CD14-positive monocyte (primary cell): ENCODE measurements around the gene CDH4. TPM values are rescaled to one million over a fixed set of nuclear protein-coding genes. Genes with fewer than 3 reads are reported as not detected.

Experiments used
- DNase-seq, 3 donors: peaks; one replicate each; pipeline ENCODE4 v3.0.0-alpha.2; 2011 to 2022
- H2AFZ ChIP-seq: 2 replicates; pipeline ENCODE4 v1.6.0; 2012; ENCODE audit warnings: mild to moderate bottlenecking, low read depth, low read length, inconsistent platforms; ENCODE audit not compliant: insufficient read depth, poor library complexity, severe bottlenecking
- H3K27ac ChIP-seq, 2 donors: 1 replicate in 1 of 2; 2 replicates in 1 of 2; pipeline ENCODE4 v1.5.1; 2012 to 2013; ENCODE audit warnings: low read length in 2 of 2, control low read depth in 1 of 2, inconsistent platforms in 1 of 2, low read depth in 1 of 2, mild to moderate bottlenecking in 1 of 2
- H3K27me3 ChIP-seq, 2 donors: one replicate each; pipeline versions ENCODE4 v1.6.0 to v1.6.1; 2011 to 2013; ENCODE audit warnings: low read length in 2 of 2; ENCODE audit not compliant: control insufficient read depth in 2 of 2, insufficient read depth in 2 of 2
- H3K36me3 ChIP-seq, 2 donors: replicated peaks in 1 of 2; 1 replicate in 1 of 2; 2 replicates in 1 of 2; pipeline versions ENCODE4 v1.5.1 to v1.6.1; 2012 to 2013; ENCODE audit warnings: low read length in 2 of 2, control low read depth in 1 of 2, inconsistent platforms in 1 of 2, mild to moderate bottlenecking in 1 of 2; ENCODE audit not compliant: insufficient read depth in 2 of 2, control insufficient read depth in 1 of 2
- H3K4me1 ChIP-seq, 2 donors: 1 replicate in 1 of 2; 2 replicates in 1 of 2; pipeline versions ENCODE4 v1.5.1 to v1.6.1; 2012 to 2013; ENCODE audit warnings: low read length in 2 of 2, control low read depth in 1 of 2, inconsistent platforms in 1 of 2, mild to moderate bottlenecking in 1 of 2, moderate library complexity in 1 of 2; ENCODE audit not compliant: insufficient read depth in 2 of 2, control insufficient read depth in 1 of 2
- H3K4me2 ChIP-seq: replicated peaks from 2 replicates; pipeline ENCODE3; 2012; ENCODE audit warnings: low read length, moderate library complexity, mild to moderate bottlenecking; ENCODE audit not compliant: poor library complexity, severe bottlenecking; ENCODE audit errors: extremely low read depth
- H3K4me3 ChIP-seq, 3 experiments: fragments of 200-600 bp in 1 of 3; sonication (generic) in 1 of 3; replicated peaks in 1 of 3; 1 replicate in 2 of 3; 2 replicates in 1 of 3; pipeline ENCODE4 v1.5.1; 2011 to 2013; ENCODE audit warnings: low read length in 3 of 3, mild to moderate bottlenecking in 3 of 3, control low read depth in 2 of 3, low read depth in 2 of 3, inconsistent platforms in 1 of 3, moderate library complexity in 1 of 3
- H3K79me2 ChIP-seq: 2 replicates; pipeline ENCODE4 v1.6.0; 2012; ENCODE audit warnings: mild to moderate bottlenecking, control low read depth, inconsistent platforms, low read length, moderate library complexity; ENCODE audit not compliant: insufficient read depth
- H3K9ac ChIP-seq: 2 replicates; pipeline ENCODE4 v1.6.0; 2017; ENCODE audit warnings: low read length, mild to moderate bottlenecking; ENCODE audit not compliant: insufficient read depth, poor library complexity, severe bottlenecking
- H3K9me3 ChIP-seq, 2 donors: replicated peaks in 1 of 2; 1 replicate in 1 of 2; 2 replicates in 1 of 2; pipeline versions ENCODE4 v1.5.1 to v1.6.1; 2012 to 2013; ENCODE audit warnings: low read length in 2 of 2, control low read depth in 1 of 2; ENCODE audit not compliant: control insufficient read depth in 1 of 2, insufficient read depth in 1 of 2
- H4K20me1 ChIP-seq: 2 replicates; pipeline ENCODE4 v1.6.0; 2012; ENCODE audit warnings: mild to moderate bottlenecking, low read length, control low read depth, moderate library complexity; ENCODE audit not compliant: insufficient read depth
- H3K27ac Mint-ChIP-seq, 7 donors: one replicate each; pipeline ENCODE4 v1.8.0; 2020; ENCODE audit warnings: mild to moderate bottlenecking in 7 of 7, mixed read lengths in 7 of 7, moderate library complexity in 6 of 7, inconsistent platforms in 2 of 7
- H3K27me3 Mint-ChIP-seq, 3 donors: one replicate each; pipeline ENCODE4 v1.8.0; 2021 to 2022; ENCODE audit warnings: low read depth in 3 of 3, mild to moderate bottlenecking in 3 of 3, mixed read lengths in 3 of 3, moderate library complexity in 3 of 3, inconsistent platforms in 1 of 3
- H3K36me3 Mint-ChIP-seq, 2 donors: one replicate each; pipeline ENCODE4 v1.8.0; 2020; ENCODE audit warnings: mixed read lengths in 2 of 2, inconsistent platforms in 1 of 2, mild to moderate bottlenecking in 1 of 2
- H3K4me1 Mint-ChIP-seq: one replicate; pipeline ENCODE4 v1.8.0; 2020; ENCODE audit warnings: mild to moderate bottlenecking, mixed read lengths
- H3K4me3 Mint-ChIP-seq, 2 donors: one replicate each; pipeline ENCODE4 v1.8.0; 2020; ENCODE audit warnings: mild to moderate bottlenecking in 2 of 2, mixed read lengths in 2 of 2, moderate library complexity in 1 of 2
- H3K9me3 Mint-ChIP-seq, 7 donors: one replicate each; pipeline ENCODE4 v1.8.0; 2020 to 2022; ENCODE audit warnings: mixed read lengths in 7 of 7, mild to moderate bottlenecking in 6 of 7, moderate library complexity in 6 of 7, inconsistent platforms in 2 of 7
- CTCF ChIP-seq: fragments of 200-600 bp; IDR thresholded peaks from one replicate; pipeline ENCODE4 v1.8.0; 2022; ENCODE audit warnings: antibody characterized with exemption, mild to moderate bottlenecking
- WGBS: methylation state at CpG from one replicate; pipeline ENCODE4 v1.1.5; 2013; ENCODE audit warnings: missing lambda C conversion rate; ENCODE audit not compliant: insufficient coverage; 5-methylcytosine and 5-hydroxymethylcytosine counted together
- intact Hi-C, 2 donors: fragments of 100-400 bp; cut with micrococcal nuclease; formaldehyde crosslinking; loops; one replicate each; pipeline versions ENCODE4 v1.15.0 to v1.15.1; 2023
- polyA plus RNA-seq, 3 donors: library from polyadenylated mRNA; depleted of rRNA in 1 of 3; unstranded in 2 of 3; stranded (reverse) in 1 of 3; fragments of 300-500 nt in 2 of 3; fragments of >200 nt in 1 of 3; fragmentation: Illumina TruSeq in 2 of 3; gene quantifications; 1 replicate in 2 of 3; 2 replicates in 1 of 3; pipeline ENCODE4 v1.2.3, GENCODE V29; 2012 to 2021

CDH4 gene
- polyA plus RNA-seq, 3 donors: not detected

DNA sequence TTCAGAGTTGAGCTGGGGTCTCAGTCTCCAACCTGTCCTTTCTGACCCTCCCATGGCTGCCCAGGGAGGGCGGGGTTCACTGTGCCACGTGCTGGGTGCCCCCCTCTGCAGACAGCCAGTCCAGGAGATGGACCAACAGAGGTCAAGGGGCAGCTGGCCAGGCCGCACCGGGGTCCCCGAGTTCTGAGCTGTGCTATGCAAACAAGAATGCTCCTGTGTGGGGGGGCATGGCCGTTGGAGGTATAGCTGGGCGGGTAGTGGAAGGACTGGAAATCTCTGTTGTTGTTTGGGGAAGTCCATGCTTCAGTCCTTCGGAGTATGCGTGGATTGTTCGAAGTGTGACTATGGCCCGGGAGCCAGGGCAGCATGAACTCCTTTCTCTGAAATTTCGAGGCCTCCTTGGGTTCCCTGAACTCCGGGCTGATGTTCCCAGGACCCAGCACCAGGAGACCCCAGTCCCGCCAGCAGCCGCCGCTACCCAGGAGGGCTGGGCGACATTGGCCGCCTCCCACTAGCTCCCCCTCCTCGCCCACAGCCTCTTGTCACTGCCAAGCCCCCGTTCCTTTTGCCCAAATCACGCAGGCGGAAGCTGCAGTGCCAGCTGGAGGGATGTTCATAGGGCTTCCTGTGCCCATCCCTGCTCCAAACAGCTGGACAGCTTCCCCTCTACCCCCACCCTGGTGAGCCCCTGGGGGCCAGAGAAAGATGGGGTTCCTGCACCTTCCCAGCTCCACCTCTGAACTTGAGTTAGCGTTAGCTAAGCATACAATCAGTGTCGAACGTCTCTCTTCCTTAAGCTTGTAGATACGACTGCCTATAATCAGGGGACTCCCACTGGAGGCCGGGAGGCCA, 687.0 kb downstream of the CDH4 start:
- Histone ChIP-seq H3K36me3 (no peaks in the 10 kb centered on the region), H3K9ac (no peak overlapping the region), H4K20me1 (no peaks in the 10 kb centered on the region), H3K4me2 (no peak overlapping the region), H3K4me1 (no peaks in the 10 kb centered on the region), H3K27me3 (no peaks in the 10 kb centered on the region), H3K27ac (no peak overlapping the region), H3K79me2 (no peaks in the 10 kb centered on the region), H3K4me3 (no peak overlapping the region), H2AFZ (no peak overlapping the region), H3K9me3 (peaks cover 0 to 17% of the 10 kb centered on the region in 2 donors)
- Mint-ChIP-seq H3K27me3 (peaks cover 0 to 5% (median 2%) of the 10 kb centered on the region in 3 donors), H3K9me3 (peaks cover 0 to 7% (median 2%) of the 10 kb centered on the region in 7 donors), H3K36me3 (no peaks in the 10 kb centered on the region), H3K4me1 (no peaks in the 10 kb centered on the region), H3K27ac (no peak overlapping the region), H3K4me3 (no peak overlapping the region)
- 89% methylated on average over 20 of the region's 27 CpGs for WGBS
- TF ChIP-seq CTCF: no peak
- DNase-seq: no peak
- intact Hi-C loops: no loop called here

- Mint-ChIP-seq H3K27me3 (peaks cover 0 to 5% (median 2%) of the 10 kb centered on the region in 3 donors), H3K4me3 (no peak overlapping the region), H3K27ac (no peak overlapping the region), H3K36me3 (no peaks in the 10 kb centered on the region), H3K4me1 (no peaks in the 10 kb centered on the region), H3K9me3 (peaks cover 0 to 8% (median 2%) of the 10 kb centered on the region in 7 donors)
- DNase-seq: no peak
- no peaks in the 10 kb centered on the region for H3K79me2 ChIP-seq
- no peaks in the 10 kb centered on the region for H3K4me1 ChIP-seq
- peaks cover 0 to 17% of the 10 kb centered on the region in 2 donors for H3K9me3 ChIP-seq
- no peak overlapping the region for H3K4me3 ChIP-seq
- H3K4me2 ChIP-seq: no peak overlapping the region
- no peaks in the 10 kb centered on the region for H3K27me3 ChIP-seq
- H2AFZ ChIP-seq: no peak overlapping the region
- 83% methylated on average over 11 of the region's 13 CpGs for WGBS
- H4K20me1 ChIP-seq: no peaks in the 10 kb centered on the region
- no peak overlapping the region for H3K9ac ChIP-seq
- intact Hi-C loops: no loop called here
- no peak overlapping the region for H3K27ac ChIP-seq
- TF ChIP-seq CTCF: no peak
- no peaks in the 10 kb centered on the region for H3K36me3 ChIP-seq
These were observed 687.8 kb downstream of the CDH4 start for GRCh38 chr20:61939691-61940360.
